Heart right ventricle (tissue), 16 donors: ENCODE results near the gene DOCK1. TPM values are rescaled to one million over a fixed set of nuclear protein-coding genes. Genes with fewer than 3 reads are reported as not detected.

Source experiments
- ATAC-seq, 8 donors: fragments of 200-7000 bp; cut with Tn5 transposase; one replicate each; pipeline ENCODE4 v1.9.1; 2020; ENCODE audit warnings: mild to moderate bottlenecking in 8 of 8, moderate library complexity in 8 of 8, moderate number of reproducible peaks in 1 of 8
- DNase-seq, 2 donors: peaks; one replicate each; pipeline ENCODE4 v3.0.0-alpha.2; 2020
- H3K27ac ChIP-seq, 10 donors: fragments of 200-600 bp; sonication (generic) in 2 of 10; one replicate each; pipeline versions ENCODE4 v1.5.0 to v1.8.0; 2020 to 2022; ENCODE audit warnings: mild to moderate bottlenecking in 3 of 10
- H3K27me3 ChIP-seq, 7 donors: fragments of 200-600 bp; one replicate each; pipeline ENCODE4 v1.8.0; 2021 to 2022; ENCODE audit warnings: mild to moderate bottlenecking in 2 of 7
- H3K36me3 ChIP-seq, 9 donors: fragments of 200-600 bp; sonication (generic) in 1 of 9; one replicate each; pipeline versions ENCODE4 v1.5.0 to v1.8.0; 2020 to 2022; ENCODE audit warnings: mild to moderate bottlenecking in 2 of 9
- H3K4me1 ChIP-seq, 9 donors: fragments of 200-600 bp; sonication (generic) in 1 of 9; one replicate each; pipeline versions ENCODE4 v1.5.0 to v1.8.0; 2020 to 2022; ENCODE audit warnings: mild to moderate bottlenecking in 4 of 9
- H3K4me3 ChIP-seq, 10 donors: fragments of 200-600 bp; sonication (generic) in 2 of 10; one replicate each; pipeline versions ENCODE4 v1.5.0 to v1.8.0; 2020 to 2022; ENCODE audit warnings: mild to moderate bottlenecking in 7 of 10, moderate library complexity in 2 of 10
- H3K9me3 ChIP-seq, 11 donors: fragments of 200-600 bp in 10 of 11; sonication (generic) in 2 of 11; one replicate each; pipeline versions ENCODE4 v1.5.0 to v1.8.0; 2013 to 2022; ENCODE audit warnings: mild to moderate bottlenecking in 2 of 11, control low read depth in 1 of 11, moderate library complexity in 1 of 11
- WGBS, 2 donors: extraction: QIAGEN DNeasy Blood & Tissue Kit; methylation state at CpG; one replicate each; pipeline ENCODE4 v1.1.7; 2013; ENCODE audit warnings: inconsistent platforms in 1 of 2; 5-methylcytosine and 5-hydroxymethylcytosine counted together
- intact Hi-C, 10 donors: fragments of 100-400 bp; cut with DNase I; formaldehyde crosslinking; loops; one replicate each; pipeline versions ENCODE4 v1.11.1 to v1.14.2; 2022
- polyA plus RNA-seq, 2 donors: library from polyadenylated mRNA; stranded (reverse); fragments of 200-250 nt; gene quantifications; one replicate each; pipeline ENCODE4 v1.2.3, GENCODE V29; 2013
- total RNA-seq, 10 donors: library from RNA; stranded (reverse); fragmentation: NEBNext Ultra II Directional in 3 of 10; extraction: Animal tissue kit (Norgen Biotek cat#: 25700) in 3 of 10; gene quantifications; one replicate each; pipeline versions ENCODE4 v1.2.1 to v1.2.4, GENCODE V29; 2021 to 2023
- TF ChIP-seq, protein P1 (sequence below), 9 donors: fragments of 200-600 bp; sonication (generic) in 2 of 9; IDR thresholded peaks; one replicate each; pipeline versions ENCODE4 v1.5.0 to v1.8.0; 2021 to 2022; ENCODE audit warnings: antibody characterized with exemption in 9 of 9, mild to moderate bottlenecking in 5 of 9, moderate library complexity in 1 of 9
- donor health status: Arrhythmogenic right ventricular cardiomyopathy.
- donor health status: ischemic (EF 13 %, LVEDD 7.1; RV severe dilation, severe dysfunction).
- donor health status: healthy with polysubstance abuse.
- donor health status: DM: no; HTN: yes; CAD: no.
- donor health status: DM: no; HTN: no; CAD: no.
- donor health status: ischemic (EF 25% LVEDD 6.9; RV normal size, moderate dysfunction).
- donor health status: ischemic (EF 25% LVEDD 5.7; RV mildly dilated, moderate dysfunction).
- donor health status: healthy.
- donor health status: DM: yes; HTN: yes; CAD: no.
- donor health status: Ischemic cardiomyopathy.
- donor health status: ischemic (EF 35%, LVEDD 5.7; RV mildly dilated, moderate dysfunction).
- donor health status: nonischemic (EF 11% LVEDD 7.7; RV severe dilation, severe dysfunction).
- donor health status: DM: yes; HTN: yes; CAD: no.
- donor health status: PGD.
- donor health status: ischemic (EF 29% LVEDD 5.4; RV normal size, mild dysfunction).
- donor health status: nonischemic (EF 23%, LVEDD 6.1; RV moderate dilation, normal function).

The DOCK1 gene
- total and polyA plus RNA-seq, 12 donors: 7.8 to 26.7 (median 19.8) TPM

DNA sequence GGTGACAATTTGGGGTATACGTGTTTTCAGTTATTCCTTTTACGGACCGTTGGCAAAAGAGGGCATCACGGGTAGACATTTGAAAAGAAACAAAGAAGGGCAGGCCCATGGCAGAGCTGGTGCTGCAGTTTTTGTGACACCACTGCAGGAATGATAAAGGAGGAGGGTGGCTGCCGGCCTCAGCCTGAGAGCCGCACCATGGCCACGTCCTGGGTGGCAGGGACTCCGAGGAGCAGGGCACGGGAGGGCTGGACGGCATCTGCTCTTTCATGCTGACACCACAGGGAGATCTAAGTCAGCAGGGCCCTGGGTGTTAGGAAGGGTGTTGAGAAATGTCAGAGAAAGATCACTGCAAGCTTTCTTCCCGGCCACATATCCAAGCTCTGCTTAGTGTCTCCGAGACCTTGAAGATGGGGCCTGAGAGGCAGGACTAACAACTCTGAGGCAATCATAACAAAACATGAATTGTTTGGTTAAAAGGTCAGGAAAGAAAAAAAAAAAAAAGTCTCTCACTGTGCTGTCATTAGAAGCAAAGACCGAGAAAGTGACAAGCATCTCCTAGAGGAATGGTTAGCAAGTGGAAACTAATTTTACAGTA is 254.5 kb downstream of the DOCK1 start:
- H3K27me3 ChIP-seq: no peaks in the 10 kb centered on the region
- no peak overlapping the region for H3K4me3 ChIP-seq
- intact Hi-C loops: no loop called here
- no peak for DNase-seq
- peaks cover 2 to 29% (median 22%) of the 10 kb centered on the region in 9 donors for H3K4me1 ChIP-seq
- no peaks in the 10 kb centered on the region for H3K36me3 ChIP-seq
- TF ChIP-seq, protein P1, sequence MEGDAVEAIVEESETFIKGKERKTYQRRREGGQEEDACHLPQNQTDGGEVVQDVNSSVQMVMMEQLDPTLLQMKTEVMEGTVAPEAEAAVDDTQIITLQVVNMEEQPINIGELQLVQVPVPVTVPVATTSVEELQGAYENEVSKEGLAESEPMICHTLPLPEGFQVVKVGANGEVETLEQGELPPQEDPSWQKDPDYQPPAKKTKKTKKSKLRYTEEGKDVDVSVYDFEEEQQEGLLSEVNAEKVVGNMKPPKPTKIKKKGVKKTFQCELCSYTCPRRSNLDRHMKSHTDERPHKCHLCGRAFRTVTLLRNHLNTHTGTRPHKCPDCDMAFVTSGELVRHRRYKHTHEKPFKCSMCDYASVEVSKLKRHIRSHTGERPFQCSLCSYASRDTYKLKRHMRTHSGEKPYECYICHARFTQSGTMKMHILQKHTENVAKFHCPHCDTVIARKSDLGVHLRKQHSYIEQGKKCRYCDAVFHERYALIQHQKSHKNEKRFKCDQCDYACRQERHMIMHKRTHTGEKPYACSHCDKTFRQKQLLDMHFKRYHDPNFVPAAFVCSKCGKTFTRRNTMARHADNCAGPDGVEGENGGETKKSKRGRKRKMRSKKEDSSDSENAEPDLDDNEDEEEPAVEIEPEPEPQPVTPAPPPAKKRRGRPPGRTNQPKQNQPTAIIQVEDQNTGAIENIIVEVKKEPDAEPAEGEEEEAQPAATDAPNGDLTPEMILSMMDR (IDR thresholded peaks at IDR 0.05): no peak
- 93 to 94% methylated on average over 13 of the region's 13 CpGs for WGBS, 2 donors
- no peaks in the 10 kb centered on the region for H3K9me3 ChIP-seq
- no peak overlapping the region for H3K27ac ChIP-seq
- ATAC-seq: no peak

DNA sequence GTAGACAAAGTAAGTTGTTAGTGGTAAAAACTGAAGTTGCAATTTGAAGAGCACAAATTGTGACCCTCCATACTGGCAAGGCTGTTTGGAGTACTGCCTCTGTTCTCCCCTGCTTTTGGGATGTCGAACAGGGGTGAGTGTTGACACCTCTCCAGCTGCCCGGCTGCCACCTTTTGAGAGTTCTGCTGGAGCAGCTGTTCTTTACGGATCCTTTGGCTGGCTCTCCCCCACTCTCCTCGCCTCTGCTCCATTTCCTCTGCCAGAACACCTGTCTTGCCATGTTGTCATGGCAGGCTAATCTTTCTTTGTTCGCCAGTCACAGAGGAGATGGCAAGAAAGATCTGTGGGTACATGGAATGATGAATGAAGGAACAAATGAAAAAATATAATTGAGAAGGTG is 256.3 kb downstream of the DOCK1 start:
- H3K4me1 ChIP-seq: peaks cover 2 to 29% (median 22%) of the 10 kb centered on the region in 9 donors
- no peak overlapping the region for H3K27ac ChIP-seq
- 85 to 89% methylated on average over 5 of the region's 5 CpGs for WGBS, 2 donors
- DNase-seq (no peak), ATAC-seq (no peak)
- no peaks in the 10 kb centered on the region for H3K9me3 ChIP-seq
- H3K4me3 ChIP-seq: no peak overlapping the region
- TF ChIP-seq, protein P1 (IDR thresholded peaks at IDR 0.05): no peak
- H3K27me3 ChIP-seq: no peaks in the 10 kb centered on the region
- H3K36me3 ChIP-seq: no peaks in the 10 kb centered on the region
- intact Hi-C loops: no loop called here

DNA sequence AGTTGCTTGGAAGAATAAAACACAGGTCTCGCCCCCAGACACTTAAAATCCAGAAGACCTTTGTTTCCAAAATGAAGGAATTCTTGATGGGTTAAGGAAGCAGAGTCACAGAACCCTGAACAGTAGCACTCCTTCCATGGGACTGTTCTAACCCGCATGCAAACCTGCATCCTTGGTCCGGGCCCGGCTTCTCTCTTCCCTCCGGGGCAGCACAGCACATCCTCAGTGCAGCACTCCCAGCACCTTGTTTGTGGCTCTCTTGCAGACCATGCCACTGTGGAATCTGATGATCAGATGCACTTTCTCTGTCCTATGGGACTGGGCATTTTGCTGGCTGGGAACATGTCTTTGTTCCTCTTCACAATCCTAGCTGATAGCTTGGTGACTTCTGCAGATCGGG is 257.6 kb downstream of the DOCK1 start:
- no peak overlapping the region for H3K4me3 ChIP-seq
- ATAC-seq: no peak
- H3K9me3 ChIP-seq: no peaks in the 10 kb centered on the region
- TF ChIP-seq, protein P1 (IDR thresholded peaks at IDR 0.05): no peak
- H3K27me3 ChIP-seq: no peaks in the 10 kb centered on the region
- no peak for DNase-seq
- no peaks in the 10 kb centered on the region for H3K36me3 ChIP-seq
- no peak overlapping the region for H3K27ac ChIP-seq
- H3K4me1 ChIP-seq: peaks cover 0 to 17% (median 10%) of the 10 kb centered on the region in 9 donors
- WGBS, 2 donors: 97% methylated on average over 6 of the region's 6 CpGs
- intact Hi-C loops: no loop called here

DNA sequence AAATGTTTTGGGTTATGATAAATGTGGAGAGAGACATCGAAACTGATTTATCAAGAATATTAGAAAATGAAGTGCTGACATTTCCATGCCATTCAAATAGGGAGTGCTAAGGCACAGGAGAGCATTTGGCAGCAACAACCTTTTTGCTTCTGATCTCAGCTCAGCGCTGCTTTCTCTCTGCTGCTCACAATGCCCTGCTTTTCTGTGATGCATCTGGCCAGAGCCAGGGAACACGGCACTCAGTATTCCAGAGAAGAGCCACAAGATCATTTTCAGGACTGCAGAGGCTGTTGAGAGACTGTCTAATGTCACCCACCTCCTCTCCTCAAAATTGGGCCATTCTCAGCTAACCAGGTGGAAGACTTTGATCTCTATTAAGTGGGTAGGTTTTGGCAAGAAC is 263.0 kb downstream of the DOCK1 start:
- Histone ChIP-seq H3K27me3 (no peaks in the 10 kb centered on the region), H3K4me1 (peaks cover 0 to 9% (median 2%) of the 10 kb centered on the region in 9 donors), H3K27ac (no peak overlapping the region), H3K9me3 (no peaks in the 10 kb centered on the region), H3K36me3 (peaks cover 0 to under 1% (median 0%) of the 10 kb centered on the region in 9 donors), H3K4me3 (no peak overlapping the region)
- ATAC-seq: no peak
- no peak for DNase-seq
- WGBS, 2 donors: 72 to 78% methylated on average over 3 of the region's 3 CpGs
- intact Hi-C loops: no loop called here
- TF ChIP-seq, protein P1 (IDR thresholded peaks at IDR 0.05): no peak
